B cell (primary cell): ENCODE results near the gene KPNA5. TPM values are rescaled to one million over a fixed set of nuclear protein-coding genes. Genes with fewer than 3 reads are reported as not detected.

Source experiments
- ATAC-seq: fragments of 200-7000 bp; cut with Tn5 transposase; one replicate; pipeline ENCODE4 v1.10.0; 2021; ENCODE audit warnings: low read depth, mild to moderate bottlenecking, moderate number of reproducible peaks, moderate library complexity
- CTCF ChIA-PET: fragments of 350-600 bp; sonication (Branson Sonifier 250); formaldehyde crosslinking; loops from one replicate; lab custom pipeline; 2021; ENCODE audit warnings: antibody characterized with exemption, inconsistent platforms; lab: Charles Lee
- POLR2A ChIA-PET: fragments of 350-600 bp; sonication (Branson Sonifier 250); formaldehyde crosslinking; loops from one replicate; lab custom pipeline; 2021; ENCODE audit warnings: antibody characterized with exemption; lab: Charles Lee
- DNase-seq: peaks from one replicate; pipeline ENCODE4 v3.0.0; 2013
- H2AFZ ChIP-seq: 2 replicates; pipeline ENCODE4 v1.6.1; 2012; ENCODE audit warnings: mild to moderate bottlenecking, low read depth, low read length; ENCODE audit not compliant: insufficient read depth, poor library complexity, severe bottlenecking
- H3K27ac ChIP-seq, 2 donors: 1 replicate in 1 of 2; 2 replicates in 1 of 2; pipeline ENCODE4 v1.5.1; 2012 to 2013; ENCODE audit warnings: low read length in 2 of 2, mild to moderate bottlenecking in 2 of 2, moderate library complexity in 1 of 2
- H3K27me3 ChIP-seq, 4 experiments: fragments of 200-600 bp in 1 of 4; sonication (generic) in 1 of 4; replicated peaks in 1 of 4; 1 replicate in 2 of 4; 2 replicates in 2 of 4; pipeline versions ENCODE4 v1.6.1 to v1.7.0; 2013 to 2016; ENCODE audit warnings: low read length in 3 of 4, mild to moderate bottlenecking in 2 of 4, mixed read lengths in 1 of 4, moderate library complexity in 1 of 4; ENCODE audit not compliant: insufficient read depth in 4 of 4, control insufficient read depth in 3 of 4; ENCODE audit errors: control extremely low read depth in 1 of 4
- H3K36me3 ChIP-seq, 2 experiments: replicated peaks in 1 of 2; 1 replicate in 1 of 2; 2 replicates in 1 of 2; pipeline versions ENCODE4 v1.6.1 to v1.7.1; 2013; ENCODE audit warnings: low read length in 1 of 2; ENCODE audit not compliant: insufficient read depth in 2 of 2, control insufficient read depth in 1 of 2; ENCODE audit errors: control extremely low read depth in 1 of 2, extremely low read depth in 1 of 2
- H3K4me1 ChIP-seq, 2 donors: fragments of 200-600 bp in 1 of 2; sonication (generic) in 1 of 2; 1 replicate in 1 of 2; 2 replicates in 1 of 2; pipeline versions ENCODE4 v1.5.1 to v1.6.1; 2013 to 2017; ENCODE audit warnings: low read length in 2 of 2; ENCODE audit not compliant: control insufficient read depth in 2 of 2, insufficient read depth in 2 of 2
- H3K4me2 ChIP-seq: replicated peaks from 2 replicates; pipeline ENCODE3; 2012; ENCODE audit warnings: mild to moderate bottlenecking, low read depth, low read length; ENCODE audit not compliant: poor library complexity, severe bottlenecking
- H3K4me3 ChIP-seq, 5 experiments: fragments of 200-600 bp in 1 of 5; sonication (generic) in 1 of 5; 1 replicate in 3 of 5; 2 replicates in 2 of 5; pipeline versions ENCODE4 v1.5.1 to v1.7.0; 2011 to 2016; ENCODE audit warnings: low read length in 4 of 5, mild to moderate bottlenecking in 4 of 5, low read depth in 2 of 5, control low read depth in 1 of 5, moderate library complexity in 1 of 5; ENCODE audit not compliant: insufficient read depth in 1 of 5; ENCODE audit errors: control extremely low read depth in 1 of 5, extremely low read depth in 1 of 5
- H3K79me2 ChIP-seq: fragments of 200-600 bp; sonication (generic); one replicate; pipeline ENCODE4 v1.6.0; 2016; ENCODE audit warnings: low read length; ENCODE audit not compliant: control insufficient read depth, insufficient read depth
- H3K9ac ChIP-seq: fragments of 200-600 bp; sonication (generic); 2 replicates; pipeline ENCODE4 v1.6.1; 2017; ENCODE audit warnings: mild to moderate bottlenecking, low read length, moderate library complexity
- H3K9me3 ChIP-seq, 3 donors: one replicate each; pipeline versions ENCODE4 v1.6.1 to v1.7.1; 2013; ENCODE audit warnings: low read length in 2 of 3; ENCODE audit not compliant: control insufficient read depth in 2 of 3, insufficient read depth in 1 of 3; ENCODE audit errors: control extremely low read depth in 1 of 3
- H4K20me1 ChIP-seq: 2 replicates; pipeline ENCODE4 v1.6.0; 2012; ENCODE audit warnings: mild to moderate bottlenecking, low read length; ENCODE audit not compliant: insufficient read depth, control insufficient read depth, poor library complexity, severe bottlenecking
- H3K27ac Mint-ChIP-seq: one replicate; pipeline ENCODE4 v1.8.0; 2021; ENCODE audit warnings: mixed read lengths
- H3K27me3 Mint-ChIP-seq: one replicate; pipeline ENCODE4 v1.8.0; 2021; ENCODE audit warnings: mixed read lengths
- H3K4me1 Mint-ChIP-seq: one replicate; pipeline ENCODE4 v1.8.0; 2021; ENCODE audit warnings: mixed read lengths
- H3K4me3 Mint-ChIP-seq: one replicate; pipeline ENCODE4 v1.8.0; 2021; ENCODE audit warnings: mixed read lengths
- H3K9me3 Mint-ChIP-seq: one replicate; pipeline ENCODE4 v1.8.0; 2022; ENCODE audit warnings: mixed read lengths; ENCODE audit not compliant: insufficient read depth
- EZH2 ChIP-seq: IDR thresholded peaks from 2 replicates; pipeline ENCODE4 v1.6.1; 2012; ENCODE audit warnings: borderline replicate concordance, low read depth, mild to moderate bottlenecking, moderate library complexity, low read length; ENCODE audit not compliant: insufficient read depth, poor library complexity, severe bottlenecking
- WGBS: methylation state at CpG from one replicate; pipeline ENCODE4 v1.1.5; 2013; ENCODE audit warnings: missing lambda C conversion rate; ENCODE audit not compliant: insufficient coverage; 5-methylcytosine and 5-hydroxymethylcytosine counted together
- intact Hi-C: fragments of 100-400 bp; cut with micrococcal nuclease; formaldehyde crosslinking; loops from one replicate; pipeline ENCODE4 v1.10.0; 2022
- polyA plus RNA-seq: library from polyadenylated mRNA; depleted of rRNA; stranded (reverse); fragments of >200 nt; gene quantifications from 2 replicates; pipeline ENCODE4 v1.2.3, GENCODE V29; 2012
- total RNA-seq, 2 donors: library from RNA; stranded (reverse); fragments of 120-200 nt in 1 of 2; gene quantifications; 1 replicate in 1 of 2; 2 replicates in 1 of 2; pipeline versions ENCODE4 v1.2.3 to v1.2.4, GENCODE V29; 2013 to 2022
- TF ChIP-seq, protein P1 (sequence below): fragments of 200-600 bp; IDR thresholded peaks from one replicate; pipeline ENCODE4 v1.8.0; 2022; ENCODE audit warnings: antibody characterized with exemption, mild to moderate bottlenecking

KPNA5 gene
- total and polyA plus RNA-seq, 2 donors (not counting 1 experiment from before 2014, with no cell fraction given) = 6.9 to 41.7 TPM

DNA sequence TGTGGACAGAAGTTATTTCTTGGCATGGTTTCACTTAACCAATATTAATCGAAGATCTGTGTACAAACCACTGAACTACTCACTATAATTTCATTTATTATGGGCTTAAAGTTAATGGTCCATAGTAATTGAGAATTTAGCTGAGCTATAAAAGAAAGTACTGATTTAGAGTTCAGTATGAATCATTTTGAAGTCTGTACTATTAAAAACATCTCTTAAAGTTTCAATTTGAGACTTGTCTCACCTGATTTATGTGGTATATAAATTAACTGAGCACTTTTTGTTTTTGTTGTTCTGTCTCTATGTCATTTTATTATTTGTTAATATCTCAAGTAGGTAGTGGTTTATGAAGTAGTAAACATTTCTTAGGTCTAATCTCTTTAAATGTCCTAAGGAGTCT lies 24.9 kb downstream of the KPNA5 start:
- H3K36me3 ChIP-seq = peaks cover 4 to 34% of the 10 kb centered on the region in 2 experiments

DNA sequence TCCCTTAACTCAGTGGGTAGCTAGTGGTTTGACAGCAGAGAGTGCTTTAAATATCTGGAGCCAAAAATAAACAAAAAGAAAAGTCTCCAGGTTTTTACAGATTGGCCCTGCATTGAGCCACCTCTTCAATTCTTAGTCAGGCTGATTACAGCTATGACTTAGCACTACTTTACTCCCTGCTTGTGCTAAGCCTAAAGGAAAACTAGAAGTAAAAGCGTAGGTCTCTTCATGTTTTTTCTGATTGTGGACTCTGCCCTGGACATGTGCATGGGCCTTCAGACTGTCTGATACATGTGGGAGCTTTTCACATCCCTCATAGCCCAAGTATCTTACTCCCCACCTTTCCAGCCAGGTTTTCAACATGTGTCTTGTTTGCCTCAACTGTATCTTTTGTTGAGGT lies 33.3 kb downstream of the KPNA5 start:
- ATAC-seq = no peak
- no peak overlapping the region for H2AFZ ChIP-seq
- intact Hi-C loops = no loop called here
- no peak overlapping the region for H3K4me3 ChIP-seq
- 100% methylated on average over 1 of the region's 1 CpG for WGBS
- peaks cover 10 to 59% of the 10 kb centered on the region in 2 experiments for H3K36me3 ChIP-seq
- H3K79me2 ChIP-seq = no peaks in the 10 kb centered on the region
- no peaks in the 10 kb centered on the region for H3K27me3 ChIP-seq
- Mint-ChIP-seq H3K27ac (no peak overlapping the region), H3K4me3 (no peak overlapping the region), H3K9me3 (no peaks in the 10 kb centered on the region), H3K27me3 (no peaks in the 10 kb centered on the region), H3K4me1 (no peaks in the 10 kb centered on the region)
- POLR2A ChIA-PET = no interaction called here
- H3K4me2 ChIP-seq = no peak overlapping the region
- no peak overlapping the region for H3K9ac ChIP-seq
- no peaks in the 10 kb centered on the region for H3K9me3 ChIP-seq
- CTCF ChIA-PET = no interaction called here
- H3K27ac ChIP-seq = no peak overlapping the region
- no peaks in the 10 kb centered on the region for H3K4me1 ChIP-seq
- peaks cover 7% of the 10 kb centered on the region for H4K20me1 ChIP-seq
- no peak for DNase-seq
- TF ChIP-seq, protein P1, sequence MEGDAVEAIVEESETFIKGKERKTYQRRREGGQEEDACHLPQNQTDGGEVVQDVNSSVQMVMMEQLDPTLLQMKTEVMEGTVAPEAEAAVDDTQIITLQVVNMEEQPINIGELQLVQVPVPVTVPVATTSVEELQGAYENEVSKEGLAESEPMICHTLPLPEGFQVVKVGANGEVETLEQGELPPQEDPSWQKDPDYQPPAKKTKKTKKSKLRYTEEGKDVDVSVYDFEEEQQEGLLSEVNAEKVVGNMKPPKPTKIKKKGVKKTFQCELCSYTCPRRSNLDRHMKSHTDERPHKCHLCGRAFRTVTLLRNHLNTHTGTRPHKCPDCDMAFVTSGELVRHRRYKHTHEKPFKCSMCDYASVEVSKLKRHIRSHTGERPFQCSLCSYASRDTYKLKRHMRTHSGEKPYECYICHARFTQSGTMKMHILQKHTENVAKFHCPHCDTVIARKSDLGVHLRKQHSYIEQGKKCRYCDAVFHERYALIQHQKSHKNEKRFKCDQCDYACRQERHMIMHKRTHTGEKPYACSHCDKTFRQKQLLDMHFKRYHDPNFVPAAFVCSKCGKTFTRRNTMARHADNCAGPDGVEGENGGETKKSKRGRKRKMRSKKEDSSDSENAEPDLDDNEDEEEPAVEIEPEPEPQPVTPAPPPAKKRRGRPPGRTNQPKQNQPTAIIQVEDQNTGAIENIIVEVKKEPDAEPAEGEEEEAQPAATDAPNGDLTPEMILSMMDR = no peak
- TF ChIP-seq EZH2 = no peak

More for the DNA sequence above, 24.9 kb downstream of the KPNA5 start:
- Histone ChIP-seq H2AFZ (no peak overlapping the region), H3K9ac (no peak overlapping the region), H3K4me1 (no peaks in the 10 kb centered on the region), H3K27ac (no peak overlapping the region), H3K79me2 (peaks cover 8% of the 10 kb centered on the region), H3K4me2 (no peak overlapping the region), H4K20me1 (peaks cover under 1% of the 10 kb centered on the region), H3K9me3 (no peaks in the 10 kb centered on the region), H3K4me3 (no peak overlapping the region), H3K27me3 (no peaks in the 10 kb centered on the region)
- POLR2A ChIA-PET = no interaction called here
- TF ChIP-seq, protein P1 = no peak
- no peak for TF ChIP-seq EZH2
- intact Hi-C loops = no loop called here
- DNase-seq (no peak), ATAC-seq (no peak)
- Mint-ChIP-seq H3K9me3 (no peaks in the 10 kb centered on the region), H3K4me3 (no peak overlapping the region), H3K27ac (no peak overlapping the region), H3K27me3 (no peaks in the 10 kb centered on the region), H3K4me1 (no peaks in the 10 kb centered on the region)
- CTCF ChIA-PET = no interaction called here
- WGBS = no CpG with 5 or more reads among the region's 1 CpG
